ENCODE results near the gene AUTS2.

Gene AUTS2

GRCh38 chr7:69754476-69754875 lies 156.2 kb downstream of the AUTS2 start:
- in situ Hi-C loops (cut with MboI; ENCODE audit: low sequenced_read_pairs): no loop called here

GRCh38 chr7:69756235-69756634 lies 158.0 kb downstream of the AUTS2 start:
- in situ Hi-C loops (cut with MboI; ENCODE audit: low sequenced_read_pairs): no loop called here

GRCh38 chr7:69757528-69757927 lies 159.3 kb downstream of the AUTS2 start:
- in situ Hi-C loops (cut with MboI; ENCODE audit: low sequenced_read_pairs): no loop called here

GRCh38 chr7:69757981-69758430 lies 159.7 kb downstream of the AUTS2 start:
- in situ Hi-C loops (cut with MboI; ENCODE audit: low sequenced_read_pairs): no loop called here

- in situ Hi-C loops (cut with MboI; ENCODE audit: low sequenced_read_pairs): no loop called here
These were observed 161.1 kb downstream of the AUTS2 start for GRCh38 chr7:69759373-69759772.

GRCh38 chr7:69761290-69761922 lies 163.1 kb downstream of the AUTS2 start:
- in situ Hi-C loops (cut with MboI; ENCODE audit: low sequenced_read_pairs): no loop called here

- in situ Hi-C loops (cut with MboI; ENCODE audit: low sequenced_read_pairs): no loop called here
These were observed 164.6 kb downstream of the AUTS2 start for GRCh38 chr7:69762821-69763352.

- in situ Hi-C loops (cut with MboI; ENCODE audit: low sequenced_read_pairs): no loop called here
These were observed 165.2 kb downstream of the AUTS2 start for GRCh38 chr7:69763513-69763912.

- in situ Hi-C loops (cut with MboI; ENCODE audit: low sequenced_read_pairs): no loop called here
These were observed 165.9 kb downstream of the AUTS2 start for GRCh38 chr7:69764147-69764546.

- in situ Hi-C loops (cut with MboI; ENCODE audit: low sequenced_read_pairs): no loop called here
These were observed 166.4 kb downstream of the AUTS2 start for GRCh38 chr7:69764681-69765080.

GRCh38 chr7:69765879-69766278 lies 167.6 kb downstream of the AUTS2 start:
- in situ Hi-C loops (cut with MboI; ENCODE audit: low sequenced_read_pairs): no loop called here

- in situ Hi-C loops (cut with MboI; ENCODE audit: low sequenced_read_pairs): no loop called here
These were observed 170.8 kb downstream of the AUTS2 start for GRCh38 chr7:69768986-69769595.

- in situ Hi-C loops (cut with MboI; ENCODE audit: low sequenced_read_pairs): no loop called here
These were observed 171.6 kb downstream of the AUTS2 start for GRCh38 chr7:69769826-69770225.

GRCh38 chr7:69770613-69771012 lies 172.3 kb downstream of the AUTS2 start:
- in situ Hi-C loops (cut with MboI; ENCODE audit: low sequenced_read_pairs): no loop called here

GRCh38 chr7:69772718-69773436 lies 174.6 kb downstream of the AUTS2 start:
- in situ Hi-C loops (cut with MboI; ENCODE audit: low sequenced_read_pairs): no loop called here

- in situ Hi-C loops (cut with MboI; ENCODE audit: low sequenced_read_pairs): no loop called here
These were observed 175.4 kb downstream of the AUTS2 start for GRCh38 chr7:69773535-69774225.

GRCh38 chr7:69775231-69775771 lies 177.0 kb downstream of the AUTS2 start:
- in situ Hi-C loops (cut with MboI; ENCODE audit: low sequenced_read_pairs): no loop called here

GRCh38 chr7:69776611-69777010 lies 178.3 kb downstream of the AUTS2 start:
- in situ Hi-C loops (cut with MboI; ENCODE audit: low sequenced_read_pairs): no loop called here

GRCh38 chr7:69778138-69778537 lies 179.9 kb downstream of the AUTS2 start:
- in situ Hi-C loops (cut with MboI; ENCODE audit: low sequenced_read_pairs): no loop called here

GRCh38 chr7:69780379-69780778 lies 182.1 kb downstream of the AUTS2 start:
- in situ Hi-C loops (cut with MboI; ENCODE audit: low sequenced_read_pairs): no loop called here

GRCh38 chr7:69781412-69781846 lies 183.2 kb downstream of the AUTS2 start:
- in situ Hi-C loops (cut with MboI; ENCODE audit: low sequenced_read_pairs): no loop called here
